GM23338 (cell line): ENCODE measurements around the gene AKT1S1.

Experiments used
- CREB1 ChIP-seq: fragments of 250-450 bp; sonication (Bioruptor Pico); IDR thresholded peaks from 2 replicates; pipeline ENCODE4 v1.5.0; 2020; ENCODE audit warnings: low read depth, mild to moderate bottlenecking, moderate library complexity
- CTCF ChIP-seq, 2 experiments: fragments of 200-600 bp in 1 of 2; sonication (generic) in 1 of 2; conservative IDR thresholded peaks; 2 replicates each; pipeline versions ENCODE4 v1.5.1 to v1.6.1; 2016 to 2017; ENCODE audit warnings: antibody characterized with exemption in 2 of 2, low read depth in 2 of 2, mild to moderate bottlenecking in 2 of 2, moderate library complexity in 1 of 2
- EZH2 ChIP-seq: fragments of 200-600 bp; sonication (generic); IDR thresholded peaks from one replicate; pipeline ENCODE4 v1.8.0; 2017; ENCODE audit warnings: antibody characterized with exemption, mild to moderate bottlenecking, low read depth; ENCODE audit not compliant: unreplicated experiment
- POLR2AphosphoS5 ChIP-seq: IDR thresholded peaks from 2 replicates; pipeline ENCODE4 v1.6.1; 2016; ENCODE audit warnings: antibody characterized with exemption, low read depth
- STAT1 ChIP-seq: IDR thresholded peaks from one replicate; pipeline ENCODE4 v1.6.1; 2016; ENCODE audit warnings: antibody characterized with exemption; ENCODE audit not compliant: unreplicated experiment

DNA sequence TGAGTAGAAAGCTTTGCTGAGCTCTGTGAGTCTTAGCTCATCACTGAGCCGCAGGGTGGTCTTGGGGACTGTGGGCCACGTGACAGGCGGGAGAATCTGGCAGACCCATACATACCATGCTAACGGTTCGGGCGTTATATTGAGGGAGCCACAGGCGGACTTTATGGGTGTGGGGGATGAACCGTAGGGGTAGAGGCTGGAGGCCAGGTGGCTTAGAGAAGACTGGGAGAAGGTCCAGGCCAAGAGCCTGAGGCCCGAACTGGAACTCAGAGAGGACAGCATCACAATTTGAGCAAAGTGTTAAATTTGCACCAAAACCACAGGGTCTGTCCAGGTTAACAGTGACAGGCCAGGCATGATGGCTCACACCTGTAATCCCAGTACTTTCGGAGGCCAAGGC is 36.6 kb upstream of the AKT1S1 start:
- TF ChIP-seq CTCF (conservative IDR thresholded peaks at IDR 0.05; ENCODE audit: low read depth in 2 of 2) (no peak; a peak in 1 of 4 replicates), EZH2 (no peak), POLR2AphosphoS5 (no peak), CREB1 (no peak), STAT1 (no peak)
